Adrenal gland (tissue), 12 donors: ENCODE data around the gene HSD17B2. TPM values are rescaled to one million over a fixed set of nuclear protein-coding genes. Genes with fewer than 3 reads are reported as not detected.

Experiments used
- DNase-seq, 7 donors: peaks; one replicate each; pipeline ENCODE4 v3.0.0-alpha.2; 2019 to 2020
- H3K27ac ChIP-seq, 5 donors: fragments of 200-600 bp; sonication (generic) in 4 of 5; 1 replicate in 3 of 5; 2 replicates in 2 of 5; pipeline versions ENCODE4 v1.5.1 to v1.8.0; 2016 to 2020; ENCODE audit warnings: mild to moderate bottlenecking in 1 of 5
- H3K27me3 ChIP-seq: fragments of 200-600 bp; 2 replicates; pipeline ENCODE4 v1.8.0; 2021
- H3K36me3 ChIP-seq, 2 donors: fragments of 200-600 bp; replicated peaks in 1 of 2; 1 replicate in 1 of 2; 2 replicates in 1 of 2; pipeline versions ENCODE4 v1.5.1 to v1.8.0; 2018 to 2022
- H3K4me1 ChIP-seq, 2 donors: fragments of 200-600 bp; replicated peaks in 1 of 2; 1 replicate in 1 of 2; 2 replicates in 1 of 2; pipeline versions ENCODE4 v1.5.1 to v1.8.0; 2018 to 2021
- H3K4me3 ChIP-seq, 4 donors: fragments of 200-600 bp; sonication (generic) in 3 of 4; one replicate each; pipeline ENCODE4 v1.5.1; 2016 to 2018
- H3K9me3 ChIP-seq, 3 donors: fragments of 200-600 bp; sonication (generic) in 1 of 3; replicated peaks in 1 of 3; 1 replicate in 2 of 3; 2 replicates in 1 of 3; pipeline versions ENCODE4 v1.5.1 to v1.8.0; 2016 to 2021
- CTCF ChIP-seq, 6 experiments: fragments of 450-650 bp in 4 of 6; fragments of 200-600 bp in 2 of 6; sonication (generic) in 1 of 6; IDR thresholded peaks; 1 replicate in 5 of 6; 2 replicates in 1 of 6; pipeline versions ENCODE4 v1.5.1 to v1.8.0; 2016 to 2021; ENCODE audit warnings: antibody characterized with exemption in 6 of 6, mild to moderate bottlenecking in 2 of 6, moderate library complexity in 1 of 6
- POLR2A ChIP-seq, 2 donors: fragments of 450-650 bp; IDR thresholded peaks; one replicate each; pipeline ENCODE4 v1.6.1; 2017; ENCODE audit warnings: antibody characterized with exemption in 2 of 2, mild to moderate bottlenecking in 2 of 2, moderate library complexity in 1 of 2
- WGBS, 4 donors: extraction: QIAGEN DNeasy Blood & Tissue Kit in 2 of 4; methylation state at CpG; one replicate each; pipeline versions ENCODE4 v1.1.5 to v1.1.7; 2013 to 2017; 5-methylcytosine and 5-hydroxymethylcytosine counted together
- intact Hi-C, 2 donors: fragments of 100-400 bp; cut with DNase I; formaldehyde crosslinking; loops; one replicate each; pipeline versions ENCODE4 v1.14.1 to v1.15.0; 2022 to 2023
- polyA plus RNA-seq, 3 donors: library from polyadenylated mRNA; stranded (reverse); fragments of 200-250 nt in 2 of 3; fragments of 350-450 nt in 1 of 3; fragmentation: Illumina TruSeq in 1 of 3; extraction: RNeasy Lipid Tissue Mini Kit (QIAGEN cat#74804) in 1 of 3; gene quantifications; one replicate each; pipeline ENCODE4 v1.2.3, GENCODE V29; 2013 to 2014
- total RNA-seq, 9 donors: library from RNA; depleted of rRNA in 4 of 9; stranded (reverse); fragments of >200 nt in 4 of 9; fragments of 120-200 nt in 1 of 9; fragmentation: NEBNext Ultra II Directional in 1 of 9; extraction: Animal tissue kit (Norgen Biotek cat#: 25700) in 1 of 9; gene quantifications; one replicate each; pipeline versions ENCODE4 v1.1.0 to v1.2.4, GENCODE V29; 2013 to 2023
- donor health status: healthy with polysubstance abuse.
- donor health status: Bipolar disorder and iron deficiency.
- donor health status: DM: yes; HTN: yes; CAD: no.
- donor health status: DM: no; HTN: no; CAD: no.
- donor health status: DM: no; HTN: no; CAD: no.
- donor health status: DM: yes; HTN: yes; CAD: no.

HSD17B2 gene
- total and polyA plus RNA-seq, 12 donors, result 0.10 to 0.16 TPM; not detected in 10

- Histone ChIP-seq H3K27me3 (no peaks in the 10 kb centered on the region), H3K27ac (no peak overlapping the region), H3K9me3 (no peaks in the 10 kb centered on the region), H3K36me3 (no peaks in the 10 kb centered on the region), H3K4me3 (no peak overlapping the region), H3K4me1 (no peaks in the 10 kb centered on the region)
- TF ChIP-seq CTCF (IDR thresholded peaks at IDR 0.05), result no peak
- TF ChIP-seq POLR2A (IDR thresholded peaks at IDR 0.05), result no peak
- intact Hi-C loops, result no loop called here
- 78 to 82% (median 79%) methylated on average over 3 of the region's 3 CpGs for WGBS, 4 donors
- no peak for DNase-seq
These were observed 44.8 kb downstream of the HSD17B2 start for GRCh38 chr16:82079892-82080291.

GRCh38 chr16:82081264-82081663, 46.2 kb downstream of the HSD17B2 start:
- H3K4me3 ChIP-seq, result no peak overlapping the region
- H3K9me3 ChIP-seq, result no peaks in the 10 kb centered on the region
- intact Hi-C loops, result no loop called here
- no peaks in the 10 kb centered on the region for H3K36me3 ChIP-seq
- no peaks in the 10 kb centered on the region for H3K4me1 ChIP-seq
- no peak for TF ChIP-seq CTCF (IDR thresholded peaks at IDR 0.05)
- TF ChIP-seq POLR2A (IDR thresholded peaks at IDR 0.05), result no peak
- DNase-seq, result no peak
- 77 to 82% (median 79%) methylated on average over 3 of the region's 3 CpGs for WGBS, 4 donors
- H3K27me3 ChIP-seq, result no peaks in the 10 kb centered on the region
- H3K27ac ChIP-seq, result no peak overlapping the region

DNA sequence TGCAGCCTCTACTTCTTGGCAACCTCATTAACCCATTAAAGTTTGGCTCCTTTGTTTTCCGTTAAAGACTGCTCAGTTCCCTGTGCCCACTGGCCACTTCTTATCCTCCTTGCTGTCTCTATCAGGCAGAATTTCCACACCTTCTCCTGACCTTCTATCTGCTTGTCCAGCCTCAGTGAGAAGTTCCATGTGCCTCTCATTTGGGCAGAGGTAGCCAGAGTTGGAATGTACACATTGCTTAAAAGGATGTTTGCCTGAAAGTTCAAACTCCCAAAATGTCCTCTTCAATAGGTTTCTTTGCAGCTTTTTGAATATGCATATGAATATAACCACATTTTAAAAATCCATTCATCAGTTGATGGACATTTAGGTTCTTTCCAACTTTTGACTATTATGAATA, 47.0 kb downstream of the HSD17B2 start:
- Histone ChIP-seq H3K9me3 (no peaks in the 10 kb centered on the region), H3K27me3 (no peaks in the 10 kb centered on the region), H3K36me3 (no peaks in the 10 kb centered on the region), H3K4me3 (no peak overlapping the region), H3K4me1 (no peaks in the 10 kb centered on the region), H3K27ac (no peak overlapping the region)
- intact Hi-C loops, result no loop called here
- 83 to 94% (median 88%) methylated on average over 1 of the region's 1 CpG for WGBS, 4 donors
- no peak for DNase-seq
- TF ChIP-seq POLR2A (IDR thresholded peaks at IDR 0.05), result no peak
- no peak for TF ChIP-seq CTCF (IDR thresholded peaks at IDR 0.05)

DNA sequence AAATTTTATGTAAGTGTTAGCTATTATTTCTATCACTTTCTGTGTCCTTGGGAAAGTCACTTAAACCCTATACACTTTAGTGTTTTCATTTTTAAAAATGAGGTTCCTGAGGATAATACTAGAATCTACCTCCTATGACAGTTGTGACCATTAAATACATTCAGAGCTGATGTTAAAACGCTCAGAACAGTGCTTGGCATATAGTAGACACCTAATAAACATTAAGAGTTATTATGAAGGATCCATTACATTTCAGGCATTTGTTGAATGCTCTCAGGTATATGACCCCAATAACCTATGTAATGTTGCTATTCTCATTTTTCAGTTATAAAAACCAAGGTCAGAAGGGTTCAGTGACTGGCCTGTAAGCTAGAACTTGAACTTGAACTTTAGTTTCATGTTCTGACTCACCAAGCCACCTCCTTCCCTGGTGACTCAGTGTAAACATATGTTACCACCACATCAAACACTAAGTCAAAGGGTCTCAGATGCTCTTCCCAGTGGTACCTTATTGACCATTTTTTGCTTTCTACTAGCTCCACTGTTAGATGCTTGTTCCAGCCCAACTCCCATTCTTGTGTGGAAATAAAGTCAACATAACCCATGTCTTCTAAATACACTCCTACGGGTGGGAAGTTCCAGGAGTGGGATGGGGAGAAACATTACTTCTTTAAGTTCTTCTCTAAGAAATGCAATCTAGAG, 47.6 kb downstream of the HSD17B2 start:
- TF ChIP-seq POLR2A (IDR thresholded peaks at IDR 0.05) (no peak), CTCF (IDR thresholded peaks at IDR 0.05) (no peak)
- intact Hi-C loops, result no loop called here
- WGBS, 4 donors, result 79 to 90% (median 83%) methylated on average over 2 of the region's 2 CpGs

More for the DNA sequence above, 47.6 kb downstream of the HSD17B2 start:
- peak in 1 of 7 donors; percentile 2 for DNase-seq
- Histone ChIP-seq H3K27ac (no peak overlapping the region), H3K4me1 (no peaks in the 10 kb centered on the region), H3K9me3 (no peaks in the 10 kb centered on the region), H3K4me3 (no peak overlapping the region), H3K36me3 (no peaks in the 10 kb centered on the region), H3K27me3 (no peaks in the 10 kb centered on the region)
